Activated CD8-positive, alpha-beta memory T cell treated with anti-CD3 and anti-CD28 coated beads for 36 hours (primary cell): ENCODE data around the gene SEC14L1. TPM values are rescaled to one million over a fixed set of nuclear protein-coding genes. Genes with fewer than 3 reads are reported as not detected.

Source experiments
- CTCF ChIA-PET: fragments of 350-600 bp; sonication (Branson Sonifier 250); formaldehyde crosslinking; loops from one replicate; lab custom pipeline; 2021; ENCODE audit warnings: antibody characterized with exemption; lab: Charles Lee
- POLR2A ChIA-PET: fragments of 350-600 bp; sonication (Branson Sonifier 250); formaldehyde crosslinking; loops from one replicate; lab custom pipeline; 2021; ENCODE audit warnings: antibody characterized with exemption; lab: Charles Lee
- total RNA-seq, 2 experiments: library from RNA; stranded (reverse); gene quantifications; one replicate each; pipeline ENCODE4 v1.2.3, GENCODE V29; 2021

SEC14L1 gene
- total RNA-seq, 2 experiments from 2014 or later = 66.1 to 73.4 TPM

DNA sequence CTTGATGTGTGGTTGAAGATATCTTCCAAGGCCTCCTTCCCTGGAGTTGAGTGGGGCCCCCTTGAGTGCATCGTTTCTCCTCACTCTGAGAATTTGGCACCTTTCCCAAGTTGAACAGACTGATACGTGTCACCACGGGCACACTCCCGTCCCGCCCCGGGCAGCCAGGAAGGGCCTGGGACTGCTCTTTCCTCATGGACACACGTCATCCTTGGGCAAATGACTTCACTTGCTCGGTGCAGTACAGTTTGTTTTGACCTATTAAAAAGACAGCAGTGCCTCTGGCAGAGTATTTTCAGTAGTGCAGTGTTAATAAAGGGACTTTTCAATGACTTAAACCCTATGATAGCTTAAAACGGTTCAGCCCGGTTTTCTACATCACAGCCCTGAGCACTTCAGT, 59.9 kb downstream of the SEC14L1 start:
- ChIA-PET POLR2A (no interaction called here), CTCF (interaction anchor here (0.9 kb wide), 1 partner anchor 19 kb away, joined by 3 read pairs; no protein-coding TSS in a partner anchor)

DNA sequence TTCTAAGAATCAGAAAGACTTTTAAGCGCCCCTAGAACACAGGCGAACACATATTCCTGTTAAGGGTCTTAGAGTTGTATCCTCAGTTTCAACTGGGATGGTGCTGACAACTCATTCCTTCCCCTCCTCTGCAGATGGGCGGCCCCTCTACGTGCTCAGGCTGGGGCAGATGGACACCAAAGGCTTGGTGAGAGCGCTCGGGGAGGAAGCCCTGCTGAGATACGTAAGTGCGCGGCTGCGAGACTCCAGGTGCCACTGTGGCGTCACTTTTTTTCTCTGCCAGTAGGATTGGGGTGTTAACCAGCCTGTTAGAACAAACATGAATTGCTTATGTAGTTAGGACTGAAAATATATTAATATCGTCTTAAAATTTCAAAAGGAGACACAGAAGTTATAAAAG, 62.7 kb downstream of the SEC14L1 start:
- CTCF ChIA-PET = interaction anchor here (0.7 to 1.3 kb wide), 3 partner anchors 63 to 602 kb away, joined by 3 read pairs; partner anchors contain the start of gene SEC14L1

DNA sequence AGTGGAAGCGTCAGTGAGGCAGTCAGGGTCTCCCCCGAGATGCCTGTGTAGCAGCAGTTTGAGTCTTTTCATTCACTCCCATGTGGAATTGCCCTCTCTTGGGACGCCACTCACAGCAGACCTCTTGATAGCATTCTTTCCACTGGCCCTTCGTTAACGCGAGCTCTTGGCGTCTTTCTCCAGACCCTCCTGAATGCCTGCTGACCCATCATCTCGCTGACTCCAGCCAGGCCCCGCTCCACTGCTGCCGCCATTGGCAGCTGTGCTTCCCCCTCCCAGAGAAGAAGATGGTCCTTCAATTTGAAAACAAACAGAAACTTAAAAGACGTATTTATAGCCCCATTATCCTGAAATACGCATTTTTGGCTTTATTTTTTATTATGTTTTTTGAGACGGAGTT, 63.1 kb downstream of the SEC14L1 start:
- ChIA-PET POLR2A (no interaction called here), CTCF (no interaction called here)

More for the DNA sequence above, 62.7 kb downstream of the SEC14L1 start:
- POLR2A ChIA-PET = no interaction called here

DNA sequence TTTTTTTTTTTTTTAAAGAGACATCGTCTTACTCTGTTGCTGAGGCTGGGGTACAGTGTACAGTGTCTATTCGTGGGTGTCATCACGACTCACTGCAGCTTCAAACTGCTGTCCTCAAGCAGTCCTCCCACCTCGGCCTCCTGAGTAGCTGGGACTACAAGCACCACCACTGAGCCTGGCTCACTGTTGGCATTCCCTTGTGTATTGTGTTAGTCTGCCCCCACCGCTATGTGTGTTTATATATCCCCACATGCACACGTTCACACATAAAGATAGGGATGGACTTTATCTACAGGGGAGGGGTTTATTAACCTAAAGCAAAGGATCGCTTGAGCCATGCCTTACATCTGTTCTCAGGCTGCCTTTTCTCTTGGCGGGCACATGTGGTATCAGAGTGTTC, 63.8 kb downstream of the SEC14L1 start:
- POLR2A ChIA-PET = interaction anchor here (0.7 kb wide), 1 partner anchor 205 kb away, joined by 6 read pairs; no protein-coding TSS in a partner anchor
- CTCF ChIA-PET = no interaction called here

DNA sequence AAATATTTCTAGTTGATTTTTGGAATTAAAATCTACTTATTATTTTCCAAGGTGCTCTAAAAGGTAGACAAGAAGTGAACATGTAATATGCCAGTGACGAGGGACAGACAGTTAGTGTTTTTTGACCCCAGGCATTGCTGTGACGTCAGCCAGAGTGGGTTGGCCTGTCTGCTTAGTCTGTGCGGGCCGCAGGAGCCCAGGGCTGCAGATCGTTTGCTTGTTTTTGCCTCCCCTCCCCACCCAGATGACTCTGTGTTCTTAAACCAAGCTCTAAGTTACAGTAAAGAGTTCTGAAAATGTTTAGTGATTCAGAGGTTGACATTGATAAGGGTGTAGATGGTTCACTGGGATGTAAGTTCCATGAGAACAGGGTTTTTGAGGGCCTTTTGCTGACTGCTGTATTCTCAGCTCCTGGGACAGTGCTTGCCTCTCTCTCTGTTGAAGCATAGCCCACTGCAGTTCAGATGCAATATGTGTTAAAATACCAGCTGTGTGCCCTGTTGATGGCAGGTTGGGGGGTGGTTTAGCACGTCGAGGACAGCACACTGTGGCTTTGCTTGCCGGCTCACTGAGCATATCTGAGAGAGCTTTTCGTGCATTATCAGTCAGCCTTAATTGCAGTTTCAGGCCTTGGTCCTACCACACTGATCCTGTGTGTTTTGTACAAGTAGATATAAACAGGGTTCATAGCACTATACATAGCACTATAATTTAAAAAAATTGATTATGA, 64.8 kb downstream of the SEC14L1 start:
- ChIA-PET POLR2A (interaction anchor here (0.6 kb wide), 1 partner anchor 530 kb away, joined by 3 read pairs; no protein-coding TSS in a partner anchor), CTCF (interaction anchor here (1.0 kb wide), 1 partner anchor 118 kb away, joined by 3 read pairs; no protein-coding TSS in a partner anchor)

DNA sequence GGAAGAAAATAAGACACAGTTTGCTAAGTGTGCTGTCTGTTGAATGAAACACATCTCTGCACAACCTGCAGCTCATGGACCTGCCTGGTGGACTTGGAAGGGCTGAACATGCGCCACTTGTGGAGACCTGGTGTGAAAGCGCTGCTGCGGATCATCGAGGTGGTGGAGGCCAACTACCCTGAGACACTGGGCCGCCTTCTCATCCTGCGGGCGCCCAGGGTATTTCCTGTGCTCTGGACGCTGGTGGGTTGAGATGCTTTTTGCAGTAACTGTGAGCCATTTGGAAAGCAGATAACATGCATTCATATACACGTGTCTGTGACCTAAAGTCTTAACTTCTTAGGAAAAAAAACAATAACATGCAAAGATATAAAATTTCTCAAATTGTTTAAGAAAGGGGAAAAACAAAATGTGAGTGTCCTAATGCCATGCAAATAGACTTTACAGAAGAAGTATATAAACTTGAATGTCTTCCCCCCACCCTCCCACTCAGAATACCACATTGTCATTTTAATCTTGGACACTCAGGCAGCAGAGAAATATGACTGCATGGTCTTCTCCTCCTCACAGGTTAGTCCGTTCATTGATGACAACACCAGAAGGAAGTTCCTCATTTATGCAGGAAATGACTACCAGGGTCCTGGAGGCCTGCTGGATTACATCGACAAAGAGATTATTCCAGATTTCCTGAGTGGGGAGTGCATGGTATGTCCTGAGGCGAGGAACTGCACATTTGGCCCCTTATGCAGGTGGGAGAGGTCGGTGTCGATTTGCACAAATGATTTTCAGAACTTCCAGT, 65.6 kb downstream of the SEC14L1 start:
- CTCF ChIA-PET = interaction anchor here (1.0 kb wide), 1 partner anchor 119 kb away, joined by 3 read pairs; no protein-coding TSS in a partner anchor
- POLR2A ChIA-PET = no interaction called here

DNA sequence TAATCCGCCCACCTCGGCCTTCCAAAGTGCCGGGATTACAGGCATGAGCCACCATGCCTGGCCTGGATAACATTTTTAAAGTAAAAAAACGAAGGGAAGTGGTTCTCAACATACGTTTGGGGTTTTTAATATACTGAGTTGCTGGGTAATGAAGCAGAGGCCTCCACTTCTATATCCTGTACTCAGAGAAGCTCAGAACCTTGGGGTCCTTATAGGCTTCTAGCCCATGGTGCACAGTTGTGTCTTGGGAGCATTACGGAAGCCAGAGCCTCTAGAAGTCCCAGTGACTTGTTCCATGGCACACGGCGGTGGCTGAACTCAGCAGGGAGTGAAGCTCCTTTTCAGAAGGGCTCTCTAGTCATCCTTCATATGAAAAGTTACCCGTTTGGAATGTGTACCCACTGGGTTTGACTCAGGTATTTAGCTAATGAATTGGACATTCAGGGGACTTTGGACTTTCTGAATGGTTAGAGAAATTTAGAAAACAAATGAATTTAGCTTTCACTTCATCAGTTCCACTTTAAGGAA, 67.0 kb downstream of the SEC14L1 start:
- ChIA-PET CTCF (no interaction called here), POLR2A (no interaction called here)

GRCh38 chr17:77208217-77208808, 67.5 kb downstream of the SEC14L1 start:
- CTCF ChIA-PET = no interaction called here
- POLR2A ChIA-PET = no interaction called here

DNA sequence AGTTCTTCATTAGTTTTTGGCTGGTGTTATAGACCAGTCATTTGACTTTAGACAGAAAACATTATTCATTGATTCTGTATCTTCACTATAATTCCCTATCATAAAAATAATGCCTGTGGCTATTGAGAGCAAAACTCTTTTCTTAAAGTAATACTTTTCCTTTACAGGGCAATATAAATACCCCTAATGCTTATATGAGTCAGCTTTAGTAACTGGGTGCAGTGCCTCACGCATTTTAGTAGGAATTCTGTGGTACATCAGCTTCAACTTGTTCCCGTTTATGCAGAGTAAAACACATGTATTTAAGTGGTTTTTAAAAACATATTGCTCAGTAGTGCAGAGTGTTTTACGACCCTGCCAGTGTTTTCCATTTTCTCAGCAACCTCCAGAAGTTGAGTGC, 68.1 kb downstream of the SEC14L1 start:
- POLR2A ChIA-PET = no interaction called here
- CTCF ChIA-PET = no interaction called here

- POLR2A ChIA-PET = no interaction called here
- CTCF ChIA-PET = no interaction called here
Observed at GRCh38 chr17:77209330-77209748, 68.6 kb downstream of the SEC14L1 start.

DNA sequence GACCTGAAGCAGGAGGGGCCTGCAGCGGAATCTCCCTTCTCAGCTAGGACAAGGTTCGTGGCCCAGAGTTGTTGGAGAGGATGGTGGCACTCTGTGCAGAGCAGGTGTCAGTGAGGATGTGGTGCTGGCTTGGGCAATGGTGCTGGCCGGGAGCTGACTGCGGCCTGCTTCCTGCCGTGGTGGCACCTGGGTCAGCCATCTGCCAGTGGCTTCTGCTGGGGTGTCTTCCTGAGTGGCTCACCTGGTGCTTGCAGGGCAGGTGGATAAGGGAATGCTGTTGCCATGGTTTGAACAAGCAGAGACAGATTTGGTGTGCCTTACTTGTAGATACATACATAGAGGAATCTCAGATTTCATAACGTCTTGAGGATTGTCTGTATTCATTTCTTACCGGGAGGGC, 69.6 kb downstream of the SEC14L1 start:
- ChIA-PET CTCF (no interaction called here), POLR2A (no interaction called here)

GRCh38 chr17:77210946-77211541, 70.3 kb downstream of the SEC14L1 start:
- CTCF ChIA-PET = interaction anchor here (0.5 kb wide), 1 partner anchor 43 kb away, joined by 3 read pairs; no protein-coding TSS in a partner anchor
- POLR2A ChIA-PET = no interaction called here

- ChIA-PET CTCF (interaction anchor here (0.5 kb wide), 1 partner anchor 43 kb away, joined by 3 read pairs; no protein-coding TSS in a partner anchor), POLR2A (no interaction called here)
Observed at GRCh38 chr17:77211681-77212080, 70.9 kb downstream of the SEC14L1 start.

DNA sequence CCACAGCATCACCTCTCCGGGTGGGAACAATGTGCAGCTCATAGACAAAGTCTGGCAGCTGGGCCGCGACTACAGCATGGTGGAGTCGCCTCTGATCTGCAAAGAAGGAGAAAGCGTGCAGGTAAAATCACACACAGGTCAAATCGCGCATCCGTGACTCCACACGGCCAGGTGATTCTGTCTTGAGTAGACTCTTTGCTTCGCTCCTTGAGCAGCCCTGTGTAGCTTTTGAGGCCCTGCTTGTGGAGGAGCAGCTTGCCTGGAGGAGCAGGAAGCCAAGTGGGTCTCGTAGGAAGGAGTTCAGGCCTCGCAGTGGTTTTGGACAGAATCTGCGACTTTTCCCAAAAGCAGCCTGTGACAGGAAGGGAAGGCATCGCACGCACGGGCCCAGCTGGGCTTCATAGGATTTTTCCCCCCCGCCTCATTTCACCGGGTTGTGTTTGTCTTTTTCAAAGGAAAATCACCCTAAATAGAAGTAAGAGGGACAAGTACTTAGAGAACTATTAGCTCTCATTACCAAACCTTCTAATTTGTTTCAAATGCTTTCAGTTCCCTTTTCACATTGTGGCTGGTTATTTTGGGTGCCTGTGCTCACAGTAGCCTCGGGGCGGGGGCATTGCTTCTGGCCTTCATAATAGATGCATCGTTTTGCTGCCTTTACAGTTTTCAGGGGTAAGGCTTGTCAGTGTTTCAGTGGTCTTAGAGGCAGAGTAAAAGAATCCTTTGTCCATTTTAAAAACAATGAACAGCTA, 71.5 kb downstream of the SEC14L1 start:
- ChIA-PET CTCF (no interaction called here), POLR2A (no interaction called here)

DNA sequence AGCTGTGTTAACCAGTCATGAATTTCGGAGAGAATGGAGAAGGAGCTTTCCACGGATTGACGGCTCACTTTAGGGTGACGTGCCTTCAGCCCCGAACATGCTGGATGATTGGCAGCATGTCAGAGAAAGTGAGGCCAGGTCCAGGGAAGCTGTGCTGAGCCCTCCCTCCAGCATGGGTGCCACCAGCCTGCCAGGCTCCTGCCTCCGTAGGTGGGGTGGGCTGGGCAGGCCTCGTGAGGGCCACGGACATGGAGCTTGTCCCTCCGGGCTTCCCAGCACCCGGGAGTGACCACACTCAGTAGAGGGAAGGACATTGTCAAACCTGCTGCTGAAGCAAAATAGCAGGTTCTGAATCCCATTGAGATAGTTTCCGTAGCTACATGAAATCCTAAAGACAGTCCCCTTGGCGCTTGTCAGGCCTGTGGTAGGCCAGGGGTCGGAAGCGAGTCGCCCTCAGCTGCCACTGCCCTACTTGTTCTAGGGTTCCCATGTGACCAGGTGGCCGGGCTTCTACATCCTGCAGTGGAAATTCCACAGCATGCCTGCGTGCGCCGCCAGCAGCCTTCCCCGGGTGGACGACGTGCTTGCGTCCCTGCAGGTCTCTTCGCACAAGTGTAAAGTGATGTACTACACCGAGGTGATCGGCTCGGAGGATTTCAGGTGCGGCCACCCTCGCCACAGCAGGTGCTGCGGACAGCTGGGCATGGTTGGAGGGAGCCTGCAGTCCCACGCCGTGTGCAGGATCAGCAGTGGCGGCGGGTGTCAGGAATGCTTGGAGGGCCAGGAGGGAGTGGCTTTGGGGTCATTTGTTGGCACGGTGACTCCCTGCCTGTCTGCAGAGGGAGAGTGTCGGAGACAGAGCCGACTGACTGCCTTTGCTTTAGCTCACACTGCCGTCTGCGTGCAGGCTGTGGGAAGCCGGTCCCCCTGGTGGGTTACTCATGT, 72.3 kb downstream of the SEC14L1 start:
- CTCF ChIA-PET = interaction anchor here (0.8 kb wide), 1 partner anchor 157 kb away, joined by 3 read pairs; no protein-coding TSS in a partner anchor
- POLR2A ChIA-PET = no interaction called here

GRCh38 chr17:77213778-77214132, 73.0 kb downstream of the SEC14L1 start:
- CTCF ChIA-PET = interaction anchor here (0.8 kb wide), 1 partner anchor 158 kb away, joined by 3 read pairs; no protein-coding TSS in a partner anchor

DNA sequence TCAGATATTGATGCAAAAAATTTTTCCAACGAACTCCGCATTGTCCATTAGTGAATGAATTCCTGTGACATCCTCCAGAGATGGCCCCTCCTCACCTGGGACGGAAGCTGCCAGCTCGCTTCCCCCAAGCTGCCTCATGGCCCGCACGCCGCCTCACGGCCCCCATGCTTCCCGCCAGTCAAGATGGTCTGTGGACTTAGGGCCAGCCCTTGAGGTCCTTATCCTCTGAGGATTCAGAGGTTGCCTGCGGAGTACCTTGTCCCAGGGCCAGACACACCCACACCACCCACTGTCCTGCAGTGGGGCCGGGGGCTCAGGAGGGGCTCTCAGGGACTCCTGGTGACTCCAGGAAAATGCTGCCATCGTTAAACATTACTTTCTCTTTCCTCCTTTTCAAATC, 73.6 kb downstream of the SEC14L1 start:
- CTCF ChIA-PET = interaction anchor here (0.8 kb wide), 1 partner anchor 158 kb away, joined by 3 read pairs; no protein-coding TSS in a partner anchor
- POLR2A ChIA-PET = interaction anchor here (0.5 kb wide), 1 partner anchor 200 kb away, joined by 5 read pairs; no protein-coding TSS in a partner anchor

More at GRCh38 chr17:77213778-77214132, 73.0 kb downstream of the SEC14L1 start:
- POLR2A ChIA-PET = no interaction called here
